ENCODE data around the gene NT5C1A.

The NT5C1A gene

GRCh38 chr1:39671793-39672550, at the start of gene NT5C1A:
Gene NT5C1A (minus strand): TSS chr1:39672107. CDS start chr1:39672038, 69 bp downstream.
- DNase-seq: no peak

DNA sequence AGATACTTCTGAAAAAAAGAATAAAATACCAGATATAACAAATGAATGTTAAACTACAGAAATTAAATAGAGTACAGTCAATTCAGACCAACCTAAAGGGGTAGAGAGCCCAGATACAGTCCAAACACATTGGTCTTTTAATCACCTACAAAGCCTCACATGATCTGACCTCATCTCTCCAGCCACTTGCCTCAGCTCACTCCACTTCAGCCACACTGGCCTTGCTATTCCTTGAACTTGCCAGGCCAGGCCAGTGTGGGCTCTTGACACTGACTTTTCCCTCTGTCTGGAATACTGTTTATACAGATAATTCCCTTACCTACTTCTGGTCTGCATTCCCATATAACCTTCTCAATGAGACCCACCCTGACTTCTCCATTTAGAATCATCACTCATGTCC, 49.8 kb upstream of the NT5C1A start:
- no peak for DNase-seq

- peak; percentile 80 for DNase-seq
Observed at GRCh38 chr1:39720094-39720999, 48.4 kb upstream of the NT5C1A start.

DNA sequence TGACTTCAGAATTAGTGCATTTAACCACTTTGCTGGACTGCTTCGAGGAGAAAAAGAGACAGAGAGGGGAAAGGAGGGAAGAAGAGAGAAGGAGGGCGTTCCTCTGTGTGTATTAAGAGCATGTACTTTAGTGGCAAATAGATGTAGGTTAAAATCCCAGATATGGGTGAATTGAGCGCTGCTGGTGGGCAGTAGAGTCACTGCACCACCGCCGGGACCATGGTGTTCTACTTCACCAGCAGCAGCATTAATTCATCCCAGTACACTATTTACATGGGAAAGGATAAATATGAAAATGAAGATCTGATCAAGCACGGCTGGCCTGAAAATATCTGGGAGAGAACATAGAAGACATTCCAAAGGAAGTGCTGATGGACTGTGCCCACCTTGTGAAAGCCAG, 45.9 kb upstream of the NT5C1A start:
- no peak for DNase-seq

DNA sequence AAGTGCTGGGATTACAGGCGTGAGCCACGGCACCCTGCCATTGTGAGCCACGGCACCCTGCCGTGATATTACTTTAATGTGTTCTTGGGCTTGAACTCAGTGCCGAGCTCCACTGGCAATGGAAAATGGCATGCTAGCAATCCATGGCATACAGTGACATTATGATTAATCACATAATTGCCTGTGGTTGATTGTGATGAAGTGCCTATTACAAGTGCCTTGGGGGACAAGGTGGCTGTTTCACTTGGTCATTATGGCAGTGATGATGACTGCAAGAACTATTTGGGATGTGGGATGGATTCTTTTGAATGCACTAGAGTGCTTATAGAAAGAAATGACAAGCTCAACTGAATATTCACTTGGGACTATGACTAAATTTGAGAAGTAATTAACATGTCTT, 41.6 kb upstream of the NT5C1A start:
- no peak for DNase-seq

- DNase-seq: no peak
Observed at GRCh38 chr1:39711966-39712340, 40.0 kb upstream of the NT5C1A start.

DNA sequence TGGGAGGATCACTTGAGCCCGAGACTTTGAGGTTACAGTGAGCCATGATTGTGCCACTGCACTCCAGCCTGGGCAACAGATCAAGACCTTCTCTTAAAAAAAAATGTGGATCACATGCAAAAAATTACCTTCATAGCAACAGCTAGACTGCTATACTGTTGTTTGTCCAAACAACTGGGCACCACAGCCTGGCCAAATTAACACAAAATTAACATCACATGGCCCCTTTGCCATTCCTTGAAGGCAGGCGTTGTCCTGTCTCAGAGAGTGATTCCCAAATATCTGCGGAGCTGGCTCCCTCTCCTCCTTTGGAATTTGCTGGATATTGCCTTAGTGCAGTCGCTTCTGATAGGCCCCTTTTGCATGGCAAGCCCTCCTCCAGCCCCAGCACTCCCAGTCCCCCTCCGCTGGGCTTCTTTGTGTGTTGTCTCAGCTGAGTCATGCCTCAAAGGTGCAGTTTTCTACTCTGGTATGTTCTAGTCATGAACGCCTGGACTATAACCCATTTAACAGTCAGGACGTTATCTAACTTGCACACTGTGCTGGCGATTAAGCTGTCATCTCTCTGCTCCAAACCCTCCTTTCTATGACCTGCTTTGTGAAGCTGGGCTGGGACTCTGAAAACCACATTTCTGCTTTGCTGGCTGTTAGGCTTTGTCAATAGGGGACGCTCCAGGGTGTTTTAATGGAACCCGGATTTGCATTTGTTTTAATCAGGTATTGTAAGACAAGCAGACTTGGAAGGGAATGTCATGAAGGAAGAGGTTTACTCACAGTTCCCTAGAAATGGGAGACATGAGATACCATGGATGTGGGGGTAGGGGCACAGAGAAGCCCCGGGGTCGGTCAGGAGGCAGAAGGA, 39.4 kb upstream of the NT5C1A start:
- no peak for DNase-seq

GRCh38 chr1:39707506-39707905, 35.6 kb upstream of the NT5C1A start:
- DNase-seq: no peak

DNA sequence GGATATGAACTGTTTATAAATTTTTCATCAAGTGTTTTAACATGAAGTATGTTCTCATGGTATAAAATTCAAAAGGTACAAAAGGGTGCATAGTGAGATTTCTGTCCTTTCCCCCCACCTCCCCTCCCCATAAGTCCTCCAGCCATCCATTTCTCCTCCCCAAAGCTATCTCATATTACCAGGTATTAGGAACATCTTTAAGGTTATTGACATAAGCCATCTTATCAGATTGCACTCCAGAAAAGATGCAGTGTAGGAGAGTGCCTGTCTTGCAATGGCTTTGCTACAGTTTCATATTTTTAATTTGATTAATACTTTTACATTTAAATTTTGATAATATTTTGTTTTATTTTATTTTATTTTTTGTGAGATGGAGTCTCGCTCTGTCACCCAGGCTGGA, 32.9 kb upstream of the NT5C1A start:
- no peak for DNase-seq

DNA sequence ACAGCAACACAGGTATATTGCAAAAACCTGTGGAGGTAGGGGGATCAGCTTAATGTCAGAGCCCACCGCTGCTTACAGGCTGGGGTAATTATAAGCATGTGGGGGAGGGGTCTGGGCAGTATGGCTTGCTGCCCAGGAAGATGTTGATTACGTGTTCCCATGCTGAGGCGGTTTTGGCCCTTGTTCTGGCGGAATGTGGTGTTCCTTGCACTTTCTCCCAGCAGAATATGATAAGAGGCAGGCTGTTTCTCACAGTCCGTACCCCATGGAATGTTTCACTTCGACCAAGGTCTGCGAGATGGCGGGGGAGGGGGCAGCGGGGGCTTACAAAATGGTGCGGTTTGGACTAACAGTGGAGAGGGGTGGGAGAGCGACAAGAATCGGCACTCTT, 29.1 kb upstream of the NT5C1A start:
- peak; percentile 34 for DNase-seq

DNA sequence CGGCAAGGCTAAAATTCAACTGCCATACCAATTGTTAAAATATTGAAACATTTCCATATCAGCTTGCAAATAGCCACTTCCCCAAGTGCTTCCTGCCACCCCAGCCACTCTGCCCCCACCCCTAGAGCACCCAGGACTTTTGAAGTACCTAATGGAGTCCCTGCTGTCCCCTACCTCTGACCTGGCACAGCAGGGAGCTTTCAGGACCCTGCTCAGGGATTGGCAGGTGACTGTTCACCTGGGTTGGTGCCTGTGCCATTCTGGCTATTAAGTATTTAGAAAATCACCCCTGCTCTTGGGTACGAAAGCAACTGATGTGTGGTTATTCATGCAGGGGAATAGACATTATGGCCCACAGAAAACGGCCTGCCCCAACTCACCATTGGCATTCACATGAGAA, 28.4 kb upstream of the NT5C1A start:
- DNase-seq: no peak

- no peak for DNase-seq
Observed at GRCh38 chr1:39699419-39699818, 27.5 kb upstream of the NT5C1A start.

DNA sequence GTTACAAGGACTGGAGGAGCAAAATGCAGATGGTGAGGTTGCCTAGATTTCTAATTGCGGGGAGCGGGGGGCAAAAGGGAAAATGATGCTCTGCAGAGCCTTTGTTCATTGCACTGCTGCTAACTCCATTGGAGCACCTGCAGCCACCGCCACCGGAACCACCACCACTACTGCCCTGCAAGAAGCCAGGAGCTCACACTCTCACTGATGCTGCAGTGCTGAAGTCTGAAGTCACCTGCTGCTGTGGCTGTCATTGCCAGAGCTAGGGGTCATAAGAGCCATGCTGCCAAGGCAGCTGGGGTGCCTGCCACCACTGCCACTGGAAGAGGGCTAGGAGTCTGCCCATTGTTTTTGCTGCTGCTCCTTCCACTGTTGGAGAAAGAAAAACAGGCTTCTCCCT, 26.7 kb upstream of the NT5C1A start:
- no peak for DNase-seq

DNA sequence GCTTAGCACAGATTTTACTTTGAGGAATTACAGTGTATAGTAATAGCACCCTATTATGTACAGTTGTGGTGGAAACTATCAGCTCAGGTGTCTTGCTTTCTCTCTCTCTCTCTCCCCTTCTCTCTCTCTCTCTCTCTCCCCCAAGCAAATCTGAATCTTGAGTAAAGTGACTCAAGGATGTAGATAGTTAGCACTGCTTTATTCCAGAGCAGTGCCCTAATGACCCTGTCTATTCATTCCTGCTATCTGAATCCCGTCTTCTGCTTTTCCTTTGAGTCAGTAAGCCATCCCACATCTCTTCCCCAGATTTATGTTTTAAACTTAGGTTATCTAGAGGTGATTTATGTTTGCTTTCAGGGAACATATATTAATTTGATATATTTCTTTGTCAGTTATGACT, 24.5 kb upstream of the NT5C1A start:
- no peak for DNase-seq

GRCh38 chr1:39695016-39695415, 23.1 kb upstream of the NT5C1A start:
- no peak for DNase-seq

GRCh38 chr1:39694026-39694425, 22.1 kb upstream of the NT5C1A start:
- DNase-seq: no peak

DNA sequence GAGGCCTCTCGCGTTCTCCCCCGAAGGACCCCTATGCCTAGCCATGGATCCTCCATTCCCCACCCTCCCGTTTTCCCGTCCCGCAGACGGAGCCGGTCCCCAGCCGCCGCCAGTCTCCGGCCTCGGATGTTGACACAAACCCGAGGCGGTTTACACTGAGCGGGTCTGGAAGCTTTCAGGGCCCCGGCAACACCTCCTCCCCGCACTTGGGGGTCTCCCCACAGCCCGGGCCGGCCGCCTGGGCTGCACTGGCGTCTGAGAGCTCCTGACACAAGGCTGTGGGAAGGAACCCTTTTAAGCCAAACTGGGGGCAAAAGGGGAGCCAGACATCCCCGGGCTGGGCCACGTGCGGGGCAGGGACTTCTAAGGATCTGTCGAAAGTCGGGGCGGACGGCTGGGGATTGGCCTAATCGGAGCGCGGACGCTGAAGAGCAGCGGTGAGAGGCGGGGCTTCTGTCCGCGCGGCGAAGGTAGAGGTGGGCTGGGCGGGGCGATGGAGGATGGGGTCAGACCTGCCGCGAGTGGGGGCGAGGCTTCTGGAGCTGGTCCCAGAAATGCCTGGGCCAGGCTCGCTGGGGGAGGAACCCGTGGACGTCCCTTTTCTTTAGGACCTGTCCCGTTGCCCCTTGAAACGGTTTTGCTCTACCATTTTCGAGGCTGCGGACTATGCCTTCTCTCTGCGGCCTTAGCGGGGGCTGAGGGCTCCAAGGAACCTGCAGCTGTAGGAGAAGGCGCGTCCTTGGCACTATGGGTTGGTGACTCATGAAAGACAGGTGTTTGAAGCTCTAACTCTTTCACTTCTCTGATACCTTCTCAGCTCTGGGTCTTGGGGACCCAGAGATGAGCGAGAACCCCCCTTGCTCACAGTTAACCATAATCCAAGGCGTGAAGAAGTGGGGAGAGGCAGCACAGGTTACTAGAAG, 20.5 kb upstream of the NT5C1A start:
- no peak for DNase-seq

DNA sequence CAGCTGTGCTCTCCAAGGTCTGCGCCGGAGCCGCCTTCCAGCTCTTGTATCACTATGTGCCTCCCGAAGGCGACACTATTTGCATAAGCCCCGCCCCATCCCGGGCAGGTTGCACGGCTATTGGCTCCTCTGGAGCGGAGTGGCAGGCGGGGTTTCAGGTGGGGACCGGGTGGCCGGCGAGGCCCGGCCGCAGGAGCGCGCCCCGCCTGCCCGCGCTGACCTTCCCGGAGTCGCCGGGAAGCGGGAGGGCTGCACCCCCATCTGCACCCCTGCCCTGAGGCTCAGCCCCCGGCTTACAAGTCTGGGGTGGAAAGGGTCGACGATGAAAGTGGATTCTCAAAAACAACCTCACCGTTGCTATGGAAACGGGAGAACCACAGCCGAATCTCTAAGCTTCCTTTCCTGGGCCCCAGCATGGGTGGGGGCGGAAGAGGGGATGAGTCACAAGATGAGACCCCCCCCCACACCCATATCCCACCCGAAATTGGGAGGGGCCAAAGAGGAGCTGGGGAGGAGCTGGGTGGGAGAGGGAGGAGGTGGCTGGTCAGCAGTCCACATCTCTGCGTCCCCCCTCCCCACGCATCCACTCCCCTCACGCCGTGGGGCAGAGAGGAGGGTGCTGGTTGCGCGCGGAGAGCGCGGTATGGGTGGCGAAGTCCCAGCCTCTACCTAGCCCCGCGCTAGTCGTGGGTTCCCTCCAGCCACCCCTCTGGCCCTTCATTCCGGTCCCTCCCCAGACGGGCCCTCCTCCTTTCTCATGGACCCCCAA, 19.7 kb upstream of the NT5C1A start, which contains the start of gene HPCAL4:
HPCAL4 (minus strand) TSS at position 51 of the 769 bp plus-strand sequence. CDS start 6,830 bp downstream, outside the sequence.
- DNase-seq: peak; percentile 88

DNA sequence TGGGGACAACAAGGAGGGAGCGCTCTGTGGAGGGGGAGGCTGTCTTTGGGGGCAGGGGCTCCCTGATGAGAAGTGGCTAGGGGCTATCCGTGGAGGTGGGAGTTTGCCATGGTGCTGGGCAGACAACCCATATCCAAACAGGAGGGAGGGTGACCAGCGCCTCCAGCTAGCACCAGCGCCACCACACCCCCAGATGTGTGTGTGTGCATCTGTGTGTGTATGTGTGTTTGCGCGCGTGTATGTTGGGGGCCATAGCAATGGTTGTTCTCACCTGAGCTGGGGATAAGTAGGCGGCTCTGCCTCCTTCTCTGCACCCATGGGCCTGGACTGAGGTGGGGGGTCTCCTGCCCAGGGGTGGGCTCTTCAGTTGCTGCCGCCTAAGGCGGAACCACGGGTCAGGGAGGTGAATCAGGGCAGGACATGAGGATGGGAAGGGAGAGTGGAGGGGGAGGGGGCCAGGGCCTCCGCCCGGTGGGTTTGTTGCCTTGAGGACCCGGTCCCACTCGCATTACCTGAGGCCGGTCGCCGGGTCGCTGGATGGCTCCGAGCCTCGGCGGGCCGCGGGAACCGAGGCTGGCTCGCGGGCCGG, 19.0 kb upstream of the NT5C1A start:
- DNase-seq: no peak

DNA sequence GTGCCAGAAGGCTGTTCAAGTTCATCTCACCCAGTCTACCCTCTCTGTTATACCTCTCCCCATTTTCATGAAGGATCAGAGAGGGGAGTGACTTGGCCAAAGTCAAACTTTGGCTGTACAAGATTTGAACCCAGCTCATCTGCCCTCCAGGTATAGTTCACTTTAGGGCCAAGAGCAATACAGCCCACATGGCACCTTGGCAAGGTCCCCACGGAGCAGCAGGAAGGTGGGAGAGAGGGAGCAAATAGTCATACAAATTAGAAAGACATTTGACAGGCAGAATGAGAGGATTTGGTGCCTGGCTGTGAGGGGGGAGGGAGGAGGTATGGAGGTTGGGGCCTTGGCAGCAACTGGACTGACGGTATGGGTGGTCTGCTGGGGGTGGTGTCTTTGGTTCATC, 18.3 kb upstream of the NT5C1A start:
- no peak for DNase-seq

- no peak for DNase-seq
Observed at GRCh38 chr1:39689635-39690034, 17.7 kb upstream of the NT5C1A start.
